Measurements from ENCODE around the gene ZNF775. TPM values are rescaled to one million over a fixed set of nuclear protein-coding genes. Genes with fewer than 3 reads are reported as not detected.

Gene ZNF775
- total RNA-seq, 1 donor from 2014 or later = 17.1 TPM

GRCh38 chr7:150410680-150411346 lies 31.7 kb downstream of the ZNF775 start:
- Histone ChIP-seq H3K27ac (no peak overlapping the region), H3K4me1 (peaks cover 2 to 6% of the 10 kb centered on the region in 2 donors), H3K27me3 (no peaks in the 10 kb centered on the region), H3K4me3 (no peak overlapping the region), H3K36me3 (peaks cover 0 to 2% of the 10 kb centered on the region in 2 donors), H3K9me3 (no peaks in the 10 kb centered on the region)
- intact Hi-C loops (cut with DNase I) = loop anchor here (5.0 kb wide), 1 partner anchor 1904 kb away; no protein-coding TSS in a partner anchor
- DNase-seq (ENCODE audit: low spot score in 2 of 2) = no peak
- TF ChIP-seq CTCF (IDR thresholded peaks at IDR 0.05) = no peak

DNA sequence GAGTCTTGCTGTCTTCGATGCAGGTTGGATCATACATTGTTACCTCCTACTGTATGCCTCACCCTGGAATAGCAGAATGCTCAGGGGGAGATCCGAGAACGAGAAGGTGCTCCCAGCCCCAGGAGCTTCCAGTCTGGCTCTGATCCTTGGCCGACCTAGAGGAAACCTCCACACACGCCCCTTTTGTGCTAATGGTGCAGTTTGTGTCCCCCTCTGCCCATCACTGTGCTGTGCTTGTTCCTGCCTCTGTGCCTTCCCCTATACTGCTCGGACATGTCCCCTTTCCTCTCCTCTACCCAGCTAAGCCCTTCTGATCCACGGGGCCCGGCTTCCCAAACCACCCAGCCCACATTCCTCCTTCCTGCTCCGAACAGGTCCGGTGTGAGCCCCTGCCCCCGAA lies 32.5 kb downstream of the ZNF775 start:
- H3K27ac ChIP-seq = no peak overlapping the region
- no peak for DNase-seq (ENCODE audit: low spot score in 2 of 2)
- no peaks in the 10 kb centered on the region for H3K9me3 ChIP-seq
- H3K36me3 ChIP-seq = peaks cover 0 to 2% of the 10 kb centered on the region in 2 donors
- no peak overlapping the region for H3K4me3 ChIP-seq
- intact Hi-C loops (cut with DNase I) = loop anchor here (5.0 kb wide), 1 partner anchor 1904 kb away; no protein-coding TSS in a partner anchor
- no peak for TF ChIP-seq CTCF (IDR thresholded peaks at IDR 0.05)
- H3K4me1 ChIP-seq = peaks cover 0 to 3% of the 10 kb centered on the region in 2 donors
- no peaks in the 10 kb centered on the region for H3K27me3 ChIP-seq

DNA sequence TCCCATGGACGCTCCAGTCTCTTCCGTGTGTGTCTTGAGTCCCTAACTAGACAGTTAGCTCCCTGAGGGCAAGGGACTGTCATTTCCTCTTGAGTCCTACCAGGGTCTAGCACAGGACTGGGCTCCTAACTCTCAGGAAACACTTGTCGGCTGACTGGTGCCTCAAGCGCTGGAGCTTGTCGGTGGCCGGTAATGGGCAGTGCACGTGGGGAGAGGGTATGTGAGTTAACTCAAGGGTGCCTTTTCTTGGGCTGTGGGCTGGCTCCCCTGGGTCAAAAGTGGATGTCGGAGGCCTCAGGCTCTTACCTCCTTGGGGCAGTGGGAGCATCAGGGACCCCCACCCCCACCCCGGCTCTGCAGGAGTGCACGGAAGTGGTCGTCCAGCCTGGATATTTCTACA lies 32.9 kb downstream of the ZNF775 start:
- H3K27ac ChIP-seq = no peak overlapping the region
- DNase-seq (ENCODE audit: low spot score in 2 of 2) = peak in 1 of 2 donors; percentile 46
- TF ChIP-seq CTCF (IDR thresholded peaks at IDR 0.05) = no peak
- H3K36me3 ChIP-seq = peaks cover 0 to 2% of the 10 kb centered on the region in 2 donors
- intact Hi-C loops (cut with DNase I) = loop anchor here (5.0 kb wide), 1 partner anchor 1905 kb away; no protein-coding TSS in a partner anchor
- H3K4me1 ChIP-seq = peaks cover 0 to under 1% of the 10 kb centered on the region in 2 donors
- no peaks in the 10 kb centered on the region for H3K27me3 ChIP-seq
- H3K4me3 ChIP-seq = no peak overlapping the region
- H3K9me3 ChIP-seq = no peaks in the 10 kb centered on the region

GRCh38 chr7:150412518-150413488 lies 33.7 kb downstream of the ZNF775 start:
- H3K27me3 ChIP-seq = no peaks in the 10 kb centered on the region
- peaks cover 0 to 2% of the 10 kb centered on the region in 2 donors for H3K36me3 ChIP-seq
- H3K4me3 ChIP-seq = no peak overlapping the region
- H3K27ac ChIP-seq = no peak overlapping the region
- no peaks in the 10 kb centered on the region for H3K9me3 ChIP-seq
- intact Hi-C loops (cut with DNase I) = loop anchor here (5.0 kb wide), 1 partner anchor 1906 kb away; no protein-coding TSS in a partner anchor
- no peaks in the 10 kb centered on the region for H3K4me1 ChIP-seq
- no peak for TF ChIP-seq CTCF (IDR thresholded peaks at IDR 0.05)
- peak in 1 of 2 donors; percentile 58 for DNase-seq (ENCODE audit: low spot score in 2 of 2)

DNA sequence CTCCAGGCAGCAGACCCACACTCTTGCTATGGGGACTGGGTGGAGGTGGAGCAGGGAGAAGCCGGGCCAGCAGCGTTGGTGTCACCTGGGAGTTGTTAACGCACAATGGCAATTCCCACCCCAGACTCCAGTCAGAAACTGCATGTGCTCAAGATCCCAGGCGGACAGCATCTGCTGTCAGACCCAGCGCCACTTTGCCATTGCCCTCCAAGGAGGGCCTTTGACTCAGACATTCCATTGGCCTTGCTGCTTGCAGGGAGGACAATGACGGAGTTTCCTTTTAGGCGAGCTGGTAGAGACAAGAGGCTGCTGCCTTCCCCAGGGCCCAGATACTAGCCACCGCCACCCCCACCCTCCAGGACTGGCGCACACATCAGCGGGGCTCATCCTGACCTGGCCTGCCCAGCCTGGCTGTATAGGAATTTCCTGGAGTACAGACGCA lies 34.5 kb downstream of the ZNF775 start:
- Histone ChIP-seq H3K9me3 (no peaks in the 10 kb centered on the region), H3K4me3 (no peak overlapping the region), H3K27me3 (no peaks in the 10 kb centered on the region), H3K36me3 (peaks cover 0 to 2% of the 10 kb centered on the region in 2 donors), H3K4me1 (no peaks in the 10 kb centered on the region), H3K27ac (no peak overlapping the region)
- DNase-seq (ENCODE audit: low spot score in 2 of 2) = no peak
- no peak for TF ChIP-seq CTCF (IDR thresholded peaks at IDR 0.05)
- intact Hi-C loops (cut with DNase I) = loop anchor here (5.0 kb wide), 1 partner anchor 1906 kb away; no protein-coding TSS in a partner anchor
